Cardiac muscle cell (in vitro differentiated cells and primary cell): Measurements from ENCODE around the gene TMEM18. TPM values are rescaled to one million over a fixed set of nuclear protein-coding genes. Genes with fewer than 3 reads are reported as not detected.

ENCODE experiments used
- DNase-seq, 2 donors: peaks; one replicate each; pipeline versions ENCODE4 v3.0.0 to v3.0.0-alpha.2; 2010 to 2017; ENCODE audit warnings: low read depth in 1 of 2, low spot score in 1 of 2
- H3K27ac ChIP-seq: fragments of 200-600 bp; sonication (generic); 2 replicates; pipeline ENCODE4 v1.5.1; 2016
- H3K27me3 ChIP-seq: fragments of 200-600 bp; sonication (generic); 2 replicates; pipeline ENCODE4 v1.6.0; 2016; ENCODE audit warnings: control low read depth
- H3K36me3 ChIP-seq: fragments of 200-600 bp; sonication (generic); 2 replicates; pipeline ENCODE4 v1.5.1; 2016; ENCODE audit warnings: control low read depth
- H3K4me1 ChIP-seq: fragments of 200-600 bp; sonication (generic); 2 replicates; pipeline ENCODE4 v1.8.1; 2017; ENCODE audit warnings: low read depth, mild to moderate bottlenecking, mixed run types
- H3K4me3 ChIP-seq: fragments of 200-600 bp; sonication (generic); 2 replicates; pipeline ENCODE4 v1.5.1; 2016; ENCODE audit warnings: mild to moderate bottlenecking
- H3K9me3 ChIP-seq: fragments of 200-600 bp; sonication (generic); 2 replicates; pipeline ENCODE4 v1.5.1; 2017; ENCODE audit warnings: low read depth, mild to moderate bottlenecking, control low read depth
- polyA plus RNA-seq: library from polyadenylated mRNA; unstranded; fragments of >200 nt; fragmentation: Nextera tagmentation; extraction: Ambion mirVana; gene quantifications from 2 replicates; pipeline ENCODE4 v1.2.1, GENCODE V29; 2016
- total RNA-seq: library from RNA; depleted of rRNA; stranded (reverse); fragments of >200 nt; gene quantifications from 2 replicates; pipeline ENCODE4 v1.2.3, GENCODE V29; 2016
- TF ChIP-seq, protein P1 (sequence below): IDR thresholded peaks from 2 replicates; pipeline ENCODE4 v1.5.1; 2012; ENCODE audit warnings: low read depth, mild to moderate bottlenecking, low read length

The TMEM18 gene
- total and polyA plus RNA-seq, 2 experiments from 2014 or later: 38.3 to 42.1 TPM

DNA sequence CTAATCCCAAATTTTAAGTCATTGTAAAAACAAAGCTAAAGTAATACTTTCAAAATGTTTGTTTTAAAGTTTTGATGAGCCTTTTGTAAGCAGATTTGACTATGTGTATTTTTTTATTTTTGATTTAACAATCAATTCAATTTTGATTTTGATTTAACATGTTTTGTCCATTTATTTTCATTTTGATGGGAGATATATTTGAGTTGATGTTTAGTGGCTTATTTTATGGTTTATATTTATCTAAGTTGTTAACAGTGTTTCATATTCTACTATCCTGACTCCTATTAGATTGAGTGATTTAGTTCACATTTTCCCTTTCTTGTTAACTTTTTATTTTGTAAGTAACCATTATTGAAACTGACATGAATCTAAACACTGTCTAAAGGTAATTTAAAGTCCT is 44.7 kb downstream of the TMEM18 start:
- H3K27ac ChIP-seq: no peak overlapping the region
- DNase-seq: no peak
- no peaks in the 10 kb centered on the region for H3K36me3 ChIP-seq
- H3K9me3 ChIP-seq: no peaks in the 10 kb centered on the region
- no peak overlapping the region for H3K4me3 ChIP-seq
- no peaks in the 10 kb centered on the region for H3K4me1 ChIP-seq
- H3K27me3 ChIP-seq: peaks cover 3% of the 10 kb centered on the region
- TF ChIP-seq, protein P1, sequence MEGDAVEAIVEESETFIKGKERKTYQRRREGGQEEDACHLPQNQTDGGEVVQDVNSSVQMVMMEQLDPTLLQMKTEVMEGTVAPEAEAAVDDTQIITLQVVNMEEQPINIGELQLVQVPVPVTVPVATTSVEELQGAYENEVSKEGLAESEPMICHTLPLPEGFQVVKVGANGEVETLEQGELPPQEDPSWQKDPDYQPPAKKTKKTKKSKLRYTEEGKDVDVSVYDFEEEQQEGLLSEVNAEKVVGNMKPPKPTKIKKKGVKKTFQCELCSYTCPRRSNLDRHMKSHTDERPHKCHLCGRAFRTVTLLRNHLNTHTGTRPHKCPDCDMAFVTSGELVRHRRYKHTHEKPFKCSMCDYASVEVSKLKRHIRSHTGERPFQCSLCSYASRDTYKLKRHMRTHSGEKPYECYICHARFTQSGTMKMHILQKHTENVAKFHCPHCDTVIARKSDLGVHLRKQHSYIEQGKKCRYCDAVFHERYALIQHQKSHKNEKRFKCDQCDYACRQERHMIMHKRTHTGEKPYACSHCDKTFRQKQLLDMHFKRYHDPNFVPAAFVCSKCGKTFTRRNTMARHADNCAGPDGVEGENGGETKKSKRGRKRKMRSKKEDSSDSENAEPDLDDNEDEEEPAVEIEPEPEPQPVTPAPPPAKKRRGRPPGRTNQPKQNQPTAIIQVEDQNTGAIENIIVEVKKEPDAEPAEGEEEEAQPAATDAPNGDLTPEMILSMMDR: no peak

DNA sequence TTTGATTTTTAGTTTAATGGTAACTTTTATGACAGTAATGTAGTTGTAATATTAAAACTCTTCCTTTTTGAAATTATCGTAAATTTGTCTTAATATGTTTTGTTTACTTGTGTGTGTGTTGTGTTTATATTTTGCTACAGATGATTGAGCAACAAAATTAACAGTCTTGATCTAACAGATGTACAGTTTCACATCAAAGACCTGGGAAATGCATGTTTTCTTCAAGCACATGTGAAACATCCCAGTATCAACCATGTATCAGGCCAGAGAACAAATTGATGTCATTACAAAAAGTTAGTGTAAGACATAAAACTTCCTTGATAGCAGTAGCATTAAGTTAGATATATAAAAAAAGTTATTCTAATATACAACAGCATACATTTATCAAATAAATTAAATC is 45.5 kb downstream of the TMEM18 start:
- TF ChIP-seq, protein P1: no peak

DNA sequence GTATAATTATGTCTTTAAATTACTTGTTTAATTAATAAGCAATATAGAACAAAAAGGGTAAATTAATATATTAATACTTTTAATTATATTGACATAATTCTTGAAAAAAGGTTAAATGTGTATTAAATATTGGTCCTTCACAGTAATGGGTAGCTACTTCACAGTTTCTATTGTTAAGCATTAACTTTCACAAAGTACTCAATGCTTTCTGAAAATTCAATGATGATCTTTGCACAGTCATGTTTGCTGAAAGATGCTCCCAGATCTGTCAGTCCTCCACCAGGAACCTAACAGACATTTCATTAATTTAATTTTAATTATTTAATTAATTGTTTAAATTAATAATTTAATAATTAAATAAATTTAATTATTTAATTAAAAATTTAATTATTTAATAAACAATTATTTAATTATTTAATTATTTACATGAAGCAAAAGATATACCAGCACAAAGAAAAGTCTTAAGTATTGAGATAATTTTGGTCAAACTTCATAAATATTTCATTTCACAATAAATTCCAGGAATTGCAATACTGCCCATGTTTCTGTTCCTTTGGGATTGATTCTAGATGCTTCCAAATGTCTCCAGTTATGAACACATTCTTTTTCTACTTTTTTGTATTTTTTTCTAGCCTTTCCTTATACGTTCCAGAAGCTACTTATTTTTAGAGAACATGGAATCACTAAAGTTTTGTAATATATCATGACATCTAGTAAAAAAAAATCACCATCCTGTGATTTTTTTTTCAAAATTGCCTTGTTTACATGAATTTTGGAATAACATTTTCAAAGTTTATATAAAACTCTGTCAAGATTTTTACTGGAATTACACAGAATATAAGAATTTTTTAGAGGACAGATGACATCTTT is 46.5 kb downstream of the TMEM18 start:
- TF ChIP-seq, protein P1: no peak
- H3K27me3 ChIP-seq: peaks cover 5% of the 10 kb centered on the region
- no peak overlapping the region for H3K4me3 ChIP-seq
- DNase-seq: no peak
- H3K27ac ChIP-seq: no peak overlapping the region
- no peaks in the 10 kb centered on the region for H3K36me3 ChIP-seq
- H3K9me3 ChIP-seq: no peaks in the 10 kb centered on the region
- no peaks in the 10 kb centered on the region for H3K4me1 ChIP-seq

More for the DNA sequence above, 45.5 kb downstream of the TMEM18 start:
- Histone ChIP-seq H3K36me3 (no peaks in the 10 kb centered on the region), H3K4me1 (no peaks in the 10 kb centered on the region), H3K27me3 (peaks cover 3% of the 10 kb centered on the region), H3K9me3 (no peaks in the 10 kb centered on the region), H3K4me3 (no peak overlapping the region), H3K27ac (no peak overlapping the region)
- DNase-seq: no peak

DNA sequence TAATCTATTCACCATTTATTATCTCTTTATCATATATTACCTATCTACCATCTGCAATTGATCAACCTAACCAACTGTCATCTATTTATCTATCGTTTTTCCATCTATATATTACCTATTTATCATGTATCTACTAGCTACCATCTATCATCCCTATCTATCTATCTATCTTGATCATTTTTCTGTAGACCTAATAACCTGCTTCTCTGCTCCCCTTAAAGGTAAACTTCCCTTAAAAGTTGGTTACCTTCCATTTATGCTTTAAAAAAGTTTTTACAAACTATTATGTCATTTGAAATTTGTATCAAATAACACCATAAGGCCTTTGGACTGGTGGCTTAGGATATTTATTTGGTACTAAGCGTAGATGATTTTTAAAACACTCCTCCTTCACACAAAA is 47.2 kb downstream of the TMEM18 start:
- no peak for DNase-seq
- TF ChIP-seq, protein P1: no peak
- Histone ChIP-seq H3K36me3 (no peaks in the 10 kb centered on the region), H3K27ac (no peak overlapping the region), H3K4me1 (no peaks in the 10 kb centered on the region), H3K9me3 (no peaks in the 10 kb centered on the region), H3K4me3 (no peak overlapping the region), H3K27me3 (peaks cover 11% of the 10 kb centered on the region)

DNA sequence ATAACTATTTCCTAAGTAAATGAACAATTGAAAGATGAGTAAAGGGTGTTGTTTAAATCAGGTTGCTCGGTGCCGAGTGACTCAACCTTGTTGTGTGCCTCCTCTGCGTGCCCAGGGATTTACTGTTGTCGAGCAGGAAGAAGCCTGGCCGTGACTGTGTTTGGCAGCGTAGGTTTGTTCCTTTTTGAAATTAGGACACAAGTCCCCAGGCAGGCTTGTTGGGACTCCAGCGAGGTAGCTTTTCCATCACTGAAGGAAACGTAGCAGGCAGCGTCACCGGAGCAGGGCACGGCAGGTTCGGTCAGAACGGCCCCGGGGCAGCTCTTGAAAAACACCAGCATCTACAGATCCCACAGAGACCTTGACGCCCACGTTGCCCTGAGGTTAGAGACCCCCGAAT is 48.6 kb downstream of the TMEM18 start:
- Histone ChIP-seq H3K36me3 (no peaks in the 10 kb centered on the region), H3K27ac (no peak overlapping the region), H3K27me3 (peaks cover 11% of the 10 kb centered on the region), H3K4me3 (no peak overlapping the region), H3K9me3 (no peaks in the 10 kb centered on the region), H3K4me1 (no peaks in the 10 kb centered on the region)
- TF ChIP-seq, protein P1: no peak
- no peak for DNase-seq
